ENCODE results near the gene ZNF100.
"Not testable (repeated sequence)": the region's sequence is repeated elsewhere in the genome, so short reads cannot be mapped to it uniquely, and the experiment has no call there.

ZNF100 gene

GRCh38 chr19:21767065-21767800, at the start of gene ZNF100:
Gene ZNF100, minus strand, starts transcription at chr19:21767579. Its CDS starts 150 bp downstream, at chr19:21767429.
- H3K9me3 ChIP-seq = no peaks in the 10 kb centered on the region
- H3K36me3 ChIP-seq = peaks cover 7 to 21% (median 11%) of the 10 kb centered on the region in 3 donors
- peak within 1 kb of the TSS; percentile 67 to 70 for H3K4me3 ChIP-seq
- intact Hi-C loops (cut with DNase I; ENCODE audit: low total_unique reads) = loop anchor here (10.0 kb wide), 1 partner anchor 68 kb away; the partner anchor contains the start of gene ZNF43
- H3K27me3 ChIP-seq = no peaks in the 10 kb centered on the region
- TF ChIP-seq CTCF (IDR thresholded peaks at IDR 0.05) = no peak
- DNase-seq = peak; percentile 94 to 95
- peaks cover 0 to 8% (median 4%) of the 10 kb centered on the region in 4 donors for H3K4me1 ChIP-seq
- peak within 1 kb of the TSS; percentile 62 to 91 for H3K27ac ChIP-seq

GRCh38 chr19:21812448-21812847, 45.1 kb upstream of the ZNF100 start:
- no peak for DNase-seq
- Histone ChIP-seq H3K4me3 (no peak overlapping the region), H3K36me3 (peaks cover 93 to 100% (median 99%) of the 10 kb centered on the region in 3 donors), H3K4me1 (no peaks in the 10 kb centered on the region), H3K9me3 (peaks cover 9 to 95% (median 71%) of the 10 kb centered on the region in 3 donors), H3K27me3 (no peaks in the 10 kb centered on the region), H3K27ac (no peak overlapping the region)
- TF ChIP-seq CTCF (IDR thresholded peaks at IDR 0.05) = no peak
- intact Hi-C loops (cut with DNase I; ENCODE audit: low total_unique reads) = no loop called here

GRCh38 chr19:21808400-21809000, 41.1 kb upstream of the ZNF100 start:
- H3K4me1 ChIP-seq; DNase-seq; H3K4me3 ChIP-seq; H3K27ac ChIP-seq; intact Hi-C loops (cut with DNase I; ENCODE audit: low total_unique reads); H3K27me3 ChIP-seq: not testable (repeated sequence)
- peaks cover 55 to 76% (median 75%) of the 10 kb centered on the region in 3 donors for H3K36me3 ChIP-seq
- H3K9me3 ChIP-seq = peaks cover 13 to 95% (median 80%) of the 10 kb centered on the region in 3 donors

- Histone ChIP-seq H3K9me3 (no peaks in the 10 kb centered on the region), H3K4me3 (no peak overlapping the region), H3K27ac (no peak overlapping the region), H3K4me1 (no peaks in the 10 kb centered on the region), H3K36me3 (no peaks in the 10 kb centered on the region), H3K27me3 (no peaks in the 10 kb centered on the region)
- no peak for TF ChIP-seq CTCF (IDR thresholded peaks at IDR 0.05)
- intact Hi-C loops (cut with DNase I; ENCODE audit: low total_unique reads) = no loop called here
- DNase-seq = no peak
Observed at GRCh38 chr19:21789466-21790085, 22.2 kb upstream of the ZNF100 start.

- intact Hi-C loops (cut with DNase I; ENCODE audit: low total_unique reads) = no loop called here
- Histone ChIP-seq H3K9me3 (no peaks in the 10 kb centered on the region), H3K4me3 (no peak overlapping the region), H3K36me3 (no peaks in the 10 kb centered on the region), H3K27me3 (no peaks in the 10 kb centered on the region), H3K27ac (no peak overlapping the region), H3K4me1 (no peaks in the 10 kb centered on the region)
- TF ChIP-seq CTCF (IDR thresholded peaks at IDR 0.05) = no peak
- DNase-seq = no peak
Observed at GRCh38 chr19:21786936-21787335, 19.6 kb upstream of the ZNF100 start.

- H3K27ac ChIP-seq; H3K4me1 ChIP-seq; H3K27me3 ChIP-seq; intact Hi-C loops (cut with DNase I; ENCODE audit: low total_unique reads); H3K36me3 ChIP-seq; H3K4me3 ChIP-seq; H3K9me3 ChIP-seq; DNase-seq: not testable (repeated sequence)
Observed at GRCh38 chr19:21775792-21776191, 8.4 kb upstream of the ZNF100 start.

GRCh38 chr19:21766705-21767064, 694 bp downstream of the ZNF100 start:
- Histone ChIP-seq H3K27ac (peak overlapping the region; percentile 62 to 91), H3K36me3 (peaks cover 7 to 26% (median 11%) of the 10 kb centered on the region in 3 donors), H3K4me3 (peak overlapping the region; percentile 67 to 70)
- intact Hi-C loops (cut with DNase I; ENCODE audit: low total_unique reads) = loop anchor here (10.0 kb wide), 1 partner anchor 68 kb away; the partner anchor contains the start of gene ZNF43
- not testable (repeated sequence) for H3K4me1 ChIP-seq, H3K9me3 ChIP-seq, DNase-seq, H3K27me3 ChIP-seq
